KMS-11 (cell line): Measurements from ENCODE around the gene MTMR10.
A peak's percentile ranks its signal among the peaks of the same experiment; 100 is the strongest.

ENCODE experiments used
- H2AFZ ChIP-seq: fragments of 200-600 bp; sonication (generic); 2 replicates; pipeline ENCODE4 v1.6.1; 2016; ENCODE audit warnings: antibody characterized with exemption, mixed run types, low read depth
- H3K27ac ChIP-seq: fragments of 200-600 bp; sonication (generic); 2 replicates; pipeline ENCODE4 v1.6.1; 2016; ENCODE audit warnings: mild to moderate bottlenecking, mixed run types
- H3K27me3 ChIP-seq: fragments of 200-600 bp; sonication (generic); 2 replicates; pipeline ENCODE4 v1.6.1; 2017; ENCODE audit warnings: mild to moderate bottlenecking, low read depth, mixed run types, moderate library complexity; ENCODE audit not compliant: insufficient read depth
- H3K36me3 ChIP-seq: fragments of 200-600 bp; sonication (generic); 2 replicates; pipeline ENCODE4 v1.6.1; 2017; ENCODE audit warnings: mild to moderate bottlenecking, mixed run types; ENCODE audit not compliant: insufficient read depth
- H3K4me1 ChIP-seq: fragments of 200-600 bp; sonication (generic); 2 replicates; pipeline ENCODE4 v1.6.1; 2016; ENCODE audit warnings: mild to moderate bottlenecking, low read depth, mixed run types; ENCODE audit not compliant: poor library complexity, severe bottlenecking
- H3K4me2 ChIP-seq: fragments of 200-600 bp; sonication (generic); 2 replicates; pipeline ENCODE4 v1.7.0; 2016; ENCODE audit warnings: mild to moderate bottlenecking, mixed run types
- H3K4me3 ChIP-seq: fragments of 200-600 bp; sonication (generic); IDR thresholded peaks from 2 replicates; pipeline ENCODE4 v1.6.1; 2017; ENCODE audit warnings: low read depth, low read length, mixed read lengths; ENCODE audit not compliant: insufficient read depth
- H3K79me2 ChIP-seq: fragments of 200-600 bp; sonication (generic); 2 replicates; pipeline ENCODE4 v1.6.1; 2016; ENCODE audit warnings: low read depth, mixed run types; ENCODE audit not compliant: insufficient read depth
- H3K9ac ChIP-seq: fragments of 200-600 bp; sonication (generic); 2 replicates; pipeline ENCODE4 v1.6.1; 2016; ENCODE audit warnings: mild to moderate bottlenecking, mixed run types
- H4K20me1 ChIP-seq: fragments of 200-600 bp; sonication (generic); 2 replicates; pipeline ENCODE4 v1.6.1; 2016; ENCODE audit warnings: mild to moderate bottlenecking, mixed run types; ENCODE audit not compliant: insufficient read depth
- CTCF ChIP-seq: fragments of 200-600 bp; sonication (generic); conservative IDR thresholded peaks from 2 replicates; pipeline ENCODE4 v1.6.1; 2017; ENCODE audit warnings: low read depth, mild to moderate bottlenecking, antibody characterized with exemption, low read length, moderate library complexity, mixed read lengths

MTMR10 gene

GRCh38 chr15:31004220-31004733, 12.8 kb upstream of the MTMR10 start:
- no peak for TF ChIP-seq CTCF
- peaks cover 75% of the 10 kb centered on the region for H3K4me1 ChIP-seq
- H2AFZ ChIP-seq: peak overlapping the region; percentile 72
- no peaks in the 10 kb centered on the region for H4K20me1 ChIP-seq
- no peaks in the 10 kb centered on the region for H3K79me2 ChIP-seq
- H3K36me3 ChIP-seq: no peaks in the 10 kb centered on the region
- H3K27me3 ChIP-seq: no peaks in the 10 kb centered on the region
- peak overlapping the region; percentile 51 for H3K27ac ChIP-seq
- no peak overlapping the region for H3K4me3 ChIP-seq
- peak overlapping the region; percentile 16; the same call in 1 of the 2 replicates for H3K9ac ChIP-seq
- H3K4me2 ChIP-seq: peak overlapping the region; percentile 90

GRCh38 chr15:31001702-31002101, 10.3 kb upstream of the MTMR10 start:
- Histone ChIP-seq H3K4me1 (peaks cover 58% of the 10 kb centered on the region), H3K4me3 (no peak overlapping the region), H3K4me2 (no peak overlapping the region), H3K79me2 (no peaks in the 10 kb centered on the region), H4K20me1 (no peaks in the 10 kb centered on the region), H3K27me3 (no peaks in the 10 kb centered on the region), H2AFZ (no peak overlapping the region), H3K36me3 (no peaks in the 10 kb centered on the region), H3K27ac (no peak overlapping the region), H3K9ac (no peak overlapping the region)
- TF ChIP-seq CTCF: no peak

GRCh38 chr15:30999729-31000128, 8.3 kb upstream of the MTMR10 start:
- no peak for TF ChIP-seq CTCF
- H3K4me2 ChIP-seq: no peak overlapping the region
- no peaks in the 10 kb centered on the region for H3K36me3 ChIP-seq
- H3K4me1 ChIP-seq: peaks cover 38% of the 10 kb centered on the region
- no peak overlapping the region for H3K9ac ChIP-seq
- no peak overlapping the region for H3K4me3 ChIP-seq
- H3K27ac ChIP-seq: no peak overlapping the region
- H4K20me1 ChIP-seq: no peaks in the 10 kb centered on the region
- no peaks in the 10 kb centered on the region for H3K79me2 ChIP-seq
- H2AFZ ChIP-seq: no peak overlapping the region
- no peaks in the 10 kb centered on the region for H3K27me3 ChIP-seq

GRCh38 chr15:30997270-30997669, 5.8 kb upstream of the MTMR10 start:
- no peaks in the 10 kb centered on the region for H3K27me3 ChIP-seq
- H3K9ac ChIP-seq: no peak overlapping the region
- no peak overlapping the region for H3K4me2 ChIP-seq
- H4K20me1 ChIP-seq: no peaks in the 10 kb centered on the region
- no peak for TF ChIP-seq CTCF
- H3K27ac ChIP-seq: no peak overlapping the region
- H3K4me3 ChIP-seq: no peak overlapping the region
- peaks cover 22% of the 10 kb centered on the region for H3K4me1 ChIP-seq
- no peaks in the 10 kb centered on the region for H3K79me2 ChIP-seq
- H3K36me3 ChIP-seq: no peaks in the 10 kb centered on the region
- no peak overlapping the region for H2AFZ ChIP-seq
